Memory B cell (primary cell): ENCODE measurements around the gene S100A14.

Source experiments
- ATAC-seq: fragments of 150-1000 bp; cut with Tn5 transposase; 2 replicates; pipeline ENCODE4 v1.10.0; 2021; ENCODE audit warnings: low read depth, mild to moderate bottlenecking, moderate library complexity
- DNase-seq, 2 donors: peaks; one replicate each; pipeline ENCODE4 v3.0.0; 2022; ENCODE audit warnings: low spot score in 2 of 2
- H3K27ac Mint-ChIP-seq: one replicate; pipeline ENCODE4 v1.8.0; 2022; ENCODE audit warnings: mild to moderate bottlenecking, moderate library complexity, mixed read lengths
- H3K27me3 Mint-ChIP-seq: one replicate; pipeline ENCODE4 v1.8.0; 2022; ENCODE audit warnings: mixed read lengths
- H3K36me3 Mint-ChIP-seq: one replicate; pipeline ENCODE4 v1.8.0; 2022; ENCODE audit warnings: mild to moderate bottlenecking, mixed read lengths
- H3K4me1 Mint-ChIP-seq: one replicate; pipeline ENCODE4 v1.8.0; 2022; ENCODE audit warnings: mixed read lengths
- H3K4me3 Mint-ChIP-seq: one replicate; pipeline ENCODE4 v1.8.0; 2022; ENCODE audit warnings: mild to moderate bottlenecking, moderate library complexity, mixed read lengths
- H3K9me3 Mint-ChIP-seq: one replicate; pipeline ENCODE4 v1.8.0; 2022; ENCODE audit warnings: mixed read lengths

The S100A14 gene

GRCh38 chr1:153631047-153632022 is 15.2 kb upstream of the S100A14 start:
- peaks cover 29% of the 10 kb centered on the region for H3K4me1 Mint-ChIP-seq
- DNase-seq, result no peak
- ATAC-seq, result no peak
- H3K36me3 Mint-ChIP-seq, result peaks cover 3% of the 10 kb centered on the region
- peak overlapping the region; percentile 65 for H3K27ac Mint-ChIP-seq
- no peak overlapping the region for H3K4me3 Mint-ChIP-seq
- H3K27me3 Mint-ChIP-seq, result no peaks in the 10 kb centered on the region
- no peaks in the 10 kb centered on the region for H3K9me3 Mint-ChIP-seq

GRCh38 chr1:153630384-153630783 is 14.3 kb upstream of the S100A14 start:
- Mint-ChIP-seq H3K27me3 (no peaks in the 10 kb centered on the region), H3K27ac (no peak overlapping the region)

GRCh38 chr1:153629971-153630370 is 13.8 kb upstream of the S100A14 start:
- Mint-ChIP-seq H3K27me3 (no peaks in the 10 kb centered on the region), H3K36me3 (peaks cover 3% of the 10 kb centered on the region), H3K4me1 (peaks cover 32% of the 10 kb centered on the region), H3K9me3 (no peaks in the 10 kb centered on the region), H3K4me3 (no peak overlapping the region), H3K27ac (no peak overlapping the region)
- ATAC-seq, result no peak
- no peak for DNase-seq

More at GRCh38 chr1:153630384-153630783, 14.3 kb upstream of the S100A14 start:
- Mint-ChIP-seq H3K4me3 (no peak overlapping the region), H3K4me1 (peaks cover 32% of the 10 kb centered on the region), H3K36me3 (peaks cover 3% of the 10 kb centered on the region), H3K9me3 (no peaks in the 10 kb centered on the region)
- DNase-seq, result no peak
- no peak for ATAC-seq

- no peak for DNase-seq
- Mint-ChIP-seq H3K4me3 (no peak overlapping the region), H3K27me3 (no peaks in the 10 kb centered on the region), H3K36me3 (peaks cover 2% of the 10 kb centered on the region), H3K9me3 (no peaks in the 10 kb centered on the region), H3K4me1 (peaks cover 31% of the 10 kb centered on the region), H3K27ac (peak overlapping the region; percentile 46)
- ATAC-seq, result no peak
Measured at GRCh38 chr1:153629343-153629665, 13.2 kb upstream of the S100A14 start.

GRCh38 chr1:153628638-153629342 is 12.7 kb upstream of the S100A14 start:
- Mint-ChIP-seq H3K9me3 (no peaks in the 10 kb centered on the region), H3K27ac (peak overlapping the region; percentile 46), H3K36me3 (no peaks in the 10 kb centered on the region), H3K4me3 (no peak overlapping the region), H3K27me3 (no peaks in the 10 kb centered on the region), H3K4me1 (peaks cover 29% of the 10 kb centered on the region)
- ATAC-seq, result no peak
- DNase-seq, result no peak

- ATAC-seq (no peak), DNase-seq (no peak)
- Mint-ChIP-seq H3K27me3 (no peaks in the 10 kb centered on the region), H3K4me3 (peak within 1 kb of the TSS; percentile 71), H3K9me3 (no peaks in the 10 kb centered on the region), H3K27ac (peak within 1 kb of the TSS; percentile 46), H3K4me1 (peaks cover 26% of the 10 kb centered on the region), H3K36me3 (no peaks in the 10 kb centered on the region)
Measured at GRCh38 chr1:153627715-153628626, 11.8 kb upstream of the S100A14 start, which contains the start of gene S100A1. TSS of gene S100A1 (plus strand) at chr1:153628434. CDS start at chr1:153630522, 2,088 bp downstream.

- Mint-ChIP-seq H3K4me3 (peak within 1 kb of the TSS; percentile 71), H3K27me3 (no peaks in the 10 kb centered on the region), H3K36me3 (no peaks in the 10 kb centered on the region), H3K27ac (peak within 1 kb of the TSS; percentile 7), H3K9me3 (no peaks in the 10 kb centered on the region), H3K4me1 (peaks cover 25% of the 10 kb centered on the region)
- peak; percentile 43 for ATAC-seq
- no peak for DNase-seq
Measured at GRCh38 chr1:153626904-153627714, 11.0 kb upstream of the S100A14 start, which contains the start of gene S100A13. TSS of gene S100A13 (minus strand) at chr1:153627505. CDS start at chr1:153626472, 1,033 bp downstream.

- Mint-ChIP-seq H3K27ac (no peak overlapping the region), H3K9me3 (no peaks in the 10 kb centered on the region), H3K4me1 (peaks cover 25% of the 10 kb centered on the region), H3K27me3 (no peaks in the 10 kb centered on the region), H3K4me3 (no peak overlapping the region), H3K36me3 (no peaks in the 10 kb centered on the region)
- ATAC-seq (no peak), DNase-seq (no peak)
Measured at GRCh38 chr1:153626477-153626903, 10.4 kb upstream of the S100A14 start.

- H3K4me3 Mint-ChIP-seq, result no peak overlapping the region
- peaks cover 25% of the 10 kb centered on the region for H3K4me1 Mint-ChIP-seq
- H3K27ac Mint-ChIP-seq, result no peak overlapping the region
Measured at GRCh38 chr1:153624965-153625611, 9.0 kb upstream of the S100A14 start.

GRCh38 chr1:153623101-153623500 is 7.0 kb upstream of the S100A14 start:
- Mint-ChIP-seq H3K4me3 (no peak overlapping the region), H3K9me3 (no peaks in the 10 kb centered on the region), H3K36me3 (no peaks in the 10 kb centered on the region), H3K4me1 (peaks cover 15% of the 10 kb centered on the region), H3K27ac (peak overlapping the region; percentile 35), H3K27me3 (no peaks in the 10 kb centered on the region)
- DNase-seq, result no peak
- ATAC-seq, result no peak

More at GRCh38 chr1:153624965-153625611, 9.0 kb upstream of the S100A14 start:
- ATAC-seq (no peak), DNase-seq (no peak)
- Mint-ChIP-seq H3K27me3 (no peaks in the 10 kb centered on the region), H3K36me3 (no peaks in the 10 kb centered on the region), H3K9me3 (no peaks in the 10 kb centered on the region)

- H3K27ac Mint-ChIP-seq, result no peak overlapping the region
- peaks cover 3% of the 10 kb centered on the region for H3K4me1 Mint-ChIP-seq
- ATAC-seq, result no peak
- no peaks in the 10 kb centered on the region for H3K9me3 Mint-ChIP-seq
- no peaks in the 10 kb centered on the region for H3K36me3 Mint-ChIP-seq
- DNase-seq, result no peak
- no peaks in the 10 kb centered on the region for H3K27me3 Mint-ChIP-seq
- H3K4me3 Mint-ChIP-seq, result no peak overlapping the region
Measured at GRCh38 chr1:153619171-153619570, 3.0 kb upstream of the S100A14 start.

GRCh38 chr1:153617663-153618062 is 1.5 kb upstream of the S100A14 start:
- Mint-ChIP-seq H3K36me3 (no peaks in the 10 kb centered on the region), H3K27me3 (no peaks in the 10 kb centered on the region), H3K9me3 (no peaks in the 10 kb centered on the region), H3K4me3 (no peak overlapping the region), H3K4me1 (no peaks in the 10 kb centered on the region), H3K27ac (no peak overlapping the region)
- DNase-seq (peak; percentile 58), ATAC-seq (peak; percentile 98)
